ENCODE measurements around the gene CLEC2D. TPM values are rescaled to one million over a fixed set of nuclear protein-coding genes. Genes with fewer than 3 reads are reported as not detected.

Gene CLEC2D
- total RNA-seq, 1 experiment from 2014 or later, result 2.9 TPM

- Histone ChIP-seq H3K27me3 (ENCODE audit: low read length) (no peaks in the 10 kb centered on the region), H3F3A (ENCODE audit: low read length, unreplicated experiment) (no peaks in the 10 kb centered on the region), H3K9ac (ENCODE audit: low read length) (no peak overlapping the region), H3K4me2 (ENCODE audit: low read length) (no peak overlapping the region), H3K79me2 (ENCODE audit: low read length) (no peaks in the 10 kb centered on the region), H3K36me3 (ENCODE audit: low read depth, low read length) (no peaks in the 10 kb centered on the region), H3K4me1 (ENCODE audit: insufficient read depth, low read length) (no peaks in the 10 kb centered on the region), H3K27ac (ENCODE audit: low read length) (no peak overlapping the region), H4K20me1 (ENCODE audit: low read length) (no peaks in the 10 kb centered on the region), H3K9me3 (ENCODE audit: low read length) (no peaks in the 10 kb centered on the region), H3K4me3 (ENCODE audit: low read length) (no peak overlapping the region), H3K9me2 (replicated peaks; ENCODE audit: low read length) (no peaks in the 10 kb centered on the region), H2AFZ (ENCODE audit: low read length) (no peak overlapping the region)
- no peak for ATAC-seq
- CTCF ChIA-PET, result no interaction called here
- no peak for TF ChIP-seq EZH2 (IDR thresholded peaks at IDR 0.05; ENCODE audit: low read length, unreplicated experiment)
- TF ChIP-seq EZH2phosphoT487 (IDR thresholded peaks at IDR 0.05; ENCODE audit: borderline replicate concordance, low read length), result no peak
- TF ChIP-seq, protein P1, sequence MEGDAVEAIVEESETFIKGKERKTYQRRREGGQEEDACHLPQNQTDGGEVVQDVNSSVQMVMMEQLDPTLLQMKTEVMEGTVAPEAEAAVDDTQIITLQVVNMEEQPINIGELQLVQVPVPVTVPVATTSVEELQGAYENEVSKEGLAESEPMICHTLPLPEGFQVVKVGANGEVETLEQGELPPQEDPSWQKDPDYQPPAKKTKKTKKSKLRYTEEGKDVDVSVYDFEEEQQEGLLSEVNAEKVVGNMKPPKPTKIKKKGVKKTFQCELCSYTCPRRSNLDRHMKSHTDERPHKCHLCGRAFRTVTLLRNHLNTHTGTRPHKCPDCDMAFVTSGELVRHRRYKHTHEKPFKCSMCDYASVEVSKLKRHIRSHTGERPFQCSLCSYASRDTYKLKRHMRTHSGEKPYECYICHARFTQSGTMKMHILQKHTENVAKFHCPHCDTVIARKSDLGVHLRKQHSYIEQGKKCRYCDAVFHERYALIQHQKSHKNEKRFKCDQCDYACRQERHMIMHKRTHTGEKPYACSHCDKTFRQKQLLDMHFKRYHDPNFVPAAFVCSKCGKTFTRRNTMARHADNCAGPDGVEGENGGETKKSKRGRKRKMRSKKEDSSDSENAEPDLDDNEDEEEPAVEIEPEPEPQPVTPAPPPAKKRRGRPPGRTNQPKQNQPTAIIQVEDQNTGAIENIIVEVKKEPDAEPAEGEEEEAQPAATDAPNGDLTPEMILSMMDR (conservative IDR thresholded peaks at IDR 0.05; ENCODE audit: low read depth, low read length), result no peak
- POLR2A ChIA-PET (ENCODE audit: unreplicated experiment), result no interaction called here
- no TSS peak for BruUV-seq (replicated peaks)
- intact Hi-C loops (cut with micrococcal nuclease), result no loop called here
- DNase-seq, result no peak
Observed at GRCh38 chr12:9698681-9699080, 29.2 kb downstream of the CLEC2D start.

- ChIA-PET CTCF (no interaction called here), POLR2A (ENCODE audit: unreplicated experiment) (no interaction called here)
- TF ChIP-seq, protein P1 (conservative IDR thresholded peaks at IDR 0.05; ENCODE audit: low read depth, low read length), result no peak
- TF ChIP-seq EZH2phosphoT487 (IDR thresholded peaks at IDR 0.05; ENCODE audit: borderline replicate concordance, low read length) (no peak), EZH2 (IDR thresholded peaks at IDR 0.05; ENCODE audit: low read length, unreplicated experiment) (no peak)
- no peak for DNase-seq
- Histone ChIP-seq H4K20me1 (ENCODE audit: low read length) (no peaks in the 10 kb centered on the region), H3K9ac (ENCODE audit: low read length) (no peak overlapping the region), H3K27ac (ENCODE audit: low read length) (no peak overlapping the region), H3K9me3 (ENCODE audit: low read length) (no peaks in the 10 kb centered on the region), H3K79me2 (ENCODE audit: low read length) (no peaks in the 10 kb centered on the region), H3K4me1 (ENCODE audit: insufficient read depth, low read length) (no peaks in the 10 kb centered on the region), H3K36me3 (ENCODE audit: low read depth, low read length) (no peaks in the 10 kb centered on the region), H3K27me3 (ENCODE audit: low read length) (no peaks in the 10 kb centered on the region), H3F3A (ENCODE audit: low read length, unreplicated experiment) (no peaks in the 10 kb centered on the region), H3K4me2 (ENCODE audit: low read length) (no peak overlapping the region), H2AFZ (ENCODE audit: low read length) (no peak overlapping the region), H3K9me2 (replicated peaks; ENCODE audit: low read length) (no peaks in the 10 kb centered on the region), H3K4me3 (ENCODE audit: low read length) (no peak overlapping the region)
- no TSS peak for BruUV-seq (replicated peaks)
- ATAC-seq, result no peak
- intact Hi-C loops (cut with micrococcal nuclease), result no loop called here
Observed at GRCh38 chr12:9699269-9699897, 29.9 kb downstream of the CLEC2D start.

DNA sequence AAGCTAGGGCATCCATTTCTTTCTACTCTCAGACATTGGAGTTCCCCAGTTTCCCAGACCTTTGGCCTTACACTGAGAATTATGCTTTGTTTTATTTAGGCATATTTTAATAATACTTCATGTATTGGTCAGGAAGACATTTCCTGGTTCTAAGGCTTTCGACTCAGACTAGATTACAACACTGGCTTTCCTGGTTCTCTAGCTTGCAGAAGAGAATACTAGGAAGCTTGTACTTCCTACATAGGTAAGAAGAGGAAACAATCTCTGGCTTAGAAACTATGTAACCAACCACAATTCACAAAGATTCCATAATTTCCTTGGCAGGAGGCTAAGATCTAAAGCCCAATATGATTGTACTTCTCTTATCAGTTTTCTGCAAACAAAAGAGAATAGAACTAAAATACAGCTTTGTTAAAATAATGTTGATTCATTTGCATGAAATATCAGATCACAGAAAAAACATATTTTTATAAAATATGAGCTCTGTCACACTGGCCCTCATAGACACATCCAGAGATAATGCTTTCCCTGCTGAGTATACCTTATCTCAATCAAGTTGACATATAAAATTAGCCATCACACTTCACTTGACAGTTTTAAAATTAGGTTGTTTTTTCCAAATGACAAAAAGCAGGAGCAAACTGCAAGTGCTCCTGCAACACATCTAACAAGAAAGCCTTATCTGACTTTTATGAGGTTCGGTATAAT is 30.5 kb downstream of the CLEC2D start:
- H3K4me2 ChIP-seq (ENCODE audit: low read length), result no peak overlapping the region
- no peaks in the 10 kb centered on the region for H3K9me2 ChIP-seq (replicated peaks; ENCODE audit: low read length)
- CTCF ChIA-PET, result no interaction called here
- H4K20me1 ChIP-seq (ENCODE audit: low read length), result no peaks in the 10 kb centered on the region
- intact Hi-C loops (cut with micrococcal nuclease), result no loop called here
- no peak overlapping the region for H2AFZ ChIP-seq (ENCODE audit: low read length)
- no peaks in the 10 kb centered on the region for H3K79me2 ChIP-seq (ENCODE audit: low read length)
- DNase-seq (no peak), ATAC-seq (no peak)
- no peaks in the 10 kb centered on the region for H3K4me1 ChIP-seq (ENCODE audit: insufficient read depth, low read length)
- no TSS peak for BruUV-seq (replicated peaks)
- no peak for TF ChIP-seq EZH2phosphoT487 (IDR thresholded peaks at IDR 0.05; ENCODE audit: borderline replicate concordance, low read length)
- TF ChIP-seq, protein P1 (conservative IDR thresholded peaks at IDR 0.05; ENCODE audit: low read depth, low read length), result no peak
- no peak for TF ChIP-seq EZH2 (IDR thresholded peaks at IDR 0.05; ENCODE audit: low read length, unreplicated experiment)
- no peak overlapping the region for H3K9ac ChIP-seq (ENCODE audit: low read length)
- POLR2A ChIA-PET (ENCODE audit: unreplicated experiment), result interaction anchor here (0.6 kb wide), 1 partner anchor 52 kb away, joined by 3 read pairs; no protein-coding TSS in a partner anchor
- no peaks in the 10 kb centered on the region for H3F3A ChIP-seq (ENCODE audit: low read length, unreplicated experiment)
- no peaks in the 10 kb centered on the region for H3K27me3 ChIP-seq (ENCODE audit: low read length)
- H3K4me3 ChIP-seq (ENCODE audit: low read length), result no peak overlapping the region
- no peaks in the 10 kb centered on the region for H3K36me3 ChIP-seq (ENCODE audit: low read depth, low read length)
- H3K27ac ChIP-seq (ENCODE audit: low read length), result no peak overlapping the region
- no peaks in the 10 kb centered on the region for H3K9me3 ChIP-seq (ENCODE audit: low read length)
